ENCODE measurements around the gene GRK5. TPM values are rescaled to one million over a fixed set of nuclear protein-coding genes. Genes with fewer than 3 reads are reported as not detected.

GRK5 gene
- total RNA-seq, 1 donor from 2014 or later, result 77.6 TPM

DNA sequence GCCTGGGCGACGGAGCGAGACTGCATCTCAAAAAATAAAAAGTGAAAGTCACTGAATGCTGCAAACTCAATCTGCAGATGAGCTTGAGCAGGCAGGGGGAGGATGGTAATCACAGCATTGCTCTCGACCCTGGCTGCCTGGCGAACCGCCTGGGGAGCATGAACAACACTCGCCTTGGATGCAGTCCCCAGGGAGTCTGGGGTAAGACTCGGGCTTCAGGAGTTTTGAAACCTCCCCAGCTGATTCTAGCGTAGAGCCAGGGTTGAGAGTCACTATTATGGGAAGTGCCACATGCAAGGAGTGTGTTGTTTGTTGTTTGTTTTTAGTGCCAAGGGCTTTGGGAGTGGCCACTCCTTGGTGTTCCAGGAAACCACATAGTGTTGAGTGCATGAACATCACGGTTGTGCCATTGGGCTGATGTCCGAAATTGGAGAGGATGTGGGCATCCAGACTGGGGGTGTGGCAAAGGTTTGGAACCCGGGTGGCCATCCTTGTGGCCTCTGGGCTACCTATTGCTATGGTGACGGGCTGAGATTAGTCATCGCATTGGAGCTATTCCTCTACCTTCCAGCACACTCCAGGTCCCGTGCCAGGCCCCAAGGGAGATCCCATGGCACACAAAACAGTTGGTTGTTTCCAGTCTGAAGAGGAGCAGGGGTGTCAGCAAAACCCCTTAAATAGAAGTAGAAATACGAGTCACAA is 242.5 kb downstream of the GRK5 start:
- TF ChIP-seq, protein P1, sequence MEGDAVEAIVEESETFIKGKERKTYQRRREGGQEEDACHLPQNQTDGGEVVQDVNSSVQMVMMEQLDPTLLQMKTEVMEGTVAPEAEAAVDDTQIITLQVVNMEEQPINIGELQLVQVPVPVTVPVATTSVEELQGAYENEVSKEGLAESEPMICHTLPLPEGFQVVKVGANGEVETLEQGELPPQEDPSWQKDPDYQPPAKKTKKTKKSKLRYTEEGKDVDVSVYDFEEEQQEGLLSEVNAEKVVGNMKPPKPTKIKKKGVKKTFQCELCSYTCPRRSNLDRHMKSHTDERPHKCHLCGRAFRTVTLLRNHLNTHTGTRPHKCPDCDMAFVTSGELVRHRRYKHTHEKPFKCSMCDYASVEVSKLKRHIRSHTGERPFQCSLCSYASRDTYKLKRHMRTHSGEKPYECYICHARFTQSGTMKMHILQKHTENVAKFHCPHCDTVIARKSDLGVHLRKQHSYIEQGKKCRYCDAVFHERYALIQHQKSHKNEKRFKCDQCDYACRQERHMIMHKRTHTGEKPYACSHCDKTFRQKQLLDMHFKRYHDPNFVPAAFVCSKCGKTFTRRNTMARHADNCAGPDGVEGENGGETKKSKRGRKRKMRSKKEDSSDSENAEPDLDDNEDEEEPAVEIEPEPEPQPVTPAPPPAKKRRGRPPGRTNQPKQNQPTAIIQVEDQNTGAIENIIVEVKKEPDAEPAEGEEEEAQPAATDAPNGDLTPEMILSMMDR (IDR thresholded peaks at IDR 0.05; ENCODE audit: partially characterized antibody, unreplicated experiment), result no peak
- Mint-ChIP-seq H3K27ac (ENCODE audit: unreplicated experiment) (no peak overlapping the region), H3K4me1 (ENCODE audit: low read depth, unreplicated experiment) (peaks cover 13% of the 10 kb centered on the region), H3K36me3 (ENCODE audit: unreplicated experiment) (no peaks in the 10 kb centered on the region), H3K27me3 (ENCODE audit: unreplicated experiment) (peaks cover 10% of the 10 kb centered on the region), H3K9me3 (ENCODE audit: unreplicated experiment) (peaks cover 16% of the 10 kb centered on the region), H3K4me3 (ENCODE audit: unreplicated experiment) (no peak overlapping the region)
- DNase-seq, result no peak

DNA sequence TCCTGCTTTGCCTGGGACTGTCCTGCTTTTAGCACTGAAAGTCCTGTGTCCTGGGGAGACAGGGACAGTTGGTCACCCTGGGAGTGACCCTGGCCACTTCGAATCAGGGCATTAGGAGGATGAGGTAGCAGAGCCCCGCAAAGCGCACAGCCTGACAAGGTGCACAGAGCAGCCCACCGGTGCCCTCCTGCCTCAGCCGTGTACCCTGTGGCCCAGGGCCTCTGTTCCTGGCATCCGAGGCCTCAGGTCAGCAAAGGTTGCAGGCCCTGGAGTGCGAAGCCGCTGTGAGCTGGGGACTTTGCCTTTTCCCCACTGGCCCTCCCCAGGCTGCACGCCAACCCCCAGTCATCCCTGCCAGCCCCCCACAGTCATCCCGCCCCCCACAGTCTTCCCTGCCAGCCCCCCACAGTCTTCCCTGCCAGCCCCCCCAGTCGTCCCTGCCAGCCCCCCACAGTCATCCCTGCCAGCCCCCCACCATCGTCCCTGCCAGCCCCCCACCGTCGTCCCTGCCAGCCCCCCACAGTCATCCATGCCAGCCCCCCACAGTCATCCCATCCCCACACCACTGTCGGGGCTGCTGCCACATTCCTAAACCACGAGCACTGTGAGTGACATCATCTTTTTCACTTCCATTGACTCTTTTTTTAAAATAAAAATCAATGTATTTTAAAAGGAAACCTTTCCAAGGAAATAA is 243.4 kb downstream of the GRK5 start:
- TF ChIP-seq, protein P1 (IDR thresholded peaks at IDR 0.05; ENCODE audit: partially characterized antibody, unreplicated experiment), result no peak
- Mint-ChIP-seq H3K27me3 (ENCODE audit: unreplicated experiment) (peaks cover 10% of the 10 kb centered on the region), H3K36me3 (ENCODE audit: unreplicated experiment) (no peaks in the 10 kb centered on the region), H3K9me3 (ENCODE audit: unreplicated experiment) (peaks cover 14% of the 10 kb centered on the region), H3K4me1 (ENCODE audit: low read depth, unreplicated experiment) (peaks cover 11% of the 10 kb centered on the region), H3K4me3 (ENCODE audit: unreplicated experiment) (no peak overlapping the region), H3K27ac (ENCODE audit: unreplicated experiment) (no peak overlapping the region)
- no peak for DNase-seq

DNA sequence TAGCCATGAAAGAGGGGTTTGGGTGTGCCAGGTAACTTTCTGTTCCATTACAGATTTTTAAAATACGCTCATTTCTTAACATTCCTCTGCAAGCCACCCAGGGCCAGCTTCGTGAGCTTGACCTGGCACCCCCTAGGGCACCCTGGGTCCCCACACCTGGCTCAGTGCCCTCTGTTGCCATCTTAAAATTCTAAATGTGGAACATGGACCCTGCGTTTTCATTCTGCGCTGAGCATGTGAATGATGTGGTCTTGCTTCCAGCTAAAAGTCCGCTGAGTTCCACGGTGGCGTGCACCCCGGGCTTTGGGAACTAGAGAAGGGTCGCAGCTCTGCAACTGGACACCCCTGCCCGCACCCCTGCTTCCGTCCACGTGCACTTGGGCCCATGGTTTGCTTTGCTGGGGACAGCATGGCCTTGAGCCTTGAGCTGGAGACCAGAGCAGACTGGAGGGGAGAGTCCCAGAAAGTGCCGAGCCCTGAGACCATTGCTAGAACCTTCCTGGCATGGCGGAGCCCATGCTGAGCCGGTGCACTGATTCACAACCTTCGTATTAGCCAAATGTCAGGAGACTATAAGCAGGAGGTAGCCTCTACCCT is 244.0 kb downstream of the GRK5 start:
- no peaks in the 10 kb centered on the region for H3K36me3 Mint-ChIP-seq (ENCODE audit: unreplicated experiment)
- H3K4me1 Mint-ChIP-seq (ENCODE audit: low read depth, unreplicated experiment), result peaks cover 11% of the 10 kb centered on the region
- TF ChIP-seq, protein P1 (IDR thresholded peaks at IDR 0.05; ENCODE audit: partially characterized antibody, unreplicated experiment), result no peak
- H3K27me3 Mint-ChIP-seq (ENCODE audit: unreplicated experiment), result peaks cover 8% of the 10 kb centered on the region
- no peak for DNase-seq
- H3K9me3 Mint-ChIP-seq (ENCODE audit: unreplicated experiment), result peaks cover 11% of the 10 kb centered on the region
- H3K27ac Mint-ChIP-seq (ENCODE audit: unreplicated experiment), result no peak overlapping the region
- H3K4me3 Mint-ChIP-seq (ENCODE audit: unreplicated experiment), result no peak overlapping the region

DNA sequence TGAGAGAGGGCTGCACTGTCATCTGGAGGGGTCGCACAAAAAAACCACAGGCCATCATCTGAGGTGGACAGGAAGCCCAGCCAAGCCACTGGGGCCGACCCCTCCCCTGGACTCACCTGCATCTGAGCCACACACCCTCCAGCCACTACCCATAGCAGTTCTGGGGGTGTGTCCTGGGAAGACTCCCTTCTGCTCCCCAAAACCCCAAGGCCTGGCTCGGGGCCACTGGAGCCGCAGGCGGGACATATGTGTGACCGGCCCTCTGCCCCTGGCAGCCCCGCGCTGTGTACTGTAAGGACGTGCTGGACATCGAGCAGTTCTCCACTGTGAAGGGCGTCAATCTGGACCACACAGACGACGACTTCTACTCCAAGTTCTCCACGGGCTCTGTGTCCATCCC is 245.0 kb downstream of the GRK5 start:
- TF ChIP-seq, protein P1 (IDR thresholded peaks at IDR 0.05; ENCODE audit: partially characterized antibody, unreplicated experiment), result no peak
- H3K27ac Mint-ChIP-seq (ENCODE audit: unreplicated experiment), result no peak overlapping the region
- no peaks in the 10 kb centered on the region for H3K36me3 Mint-ChIP-seq (ENCODE audit: unreplicated experiment)
- peaks cover 14% of the 10 kb centered on the region for H3K4me1 Mint-ChIP-seq (ENCODE audit: low read depth, unreplicated experiment)
- peaks cover 10% of the 10 kb centered on the region for H3K27me3 Mint-ChIP-seq (ENCODE audit: unreplicated experiment)
- peaks cover 11% of the 10 kb centered on the region for H3K9me3 Mint-ChIP-seq (ENCODE audit: unreplicated experiment)
- no peak overlapping the region for H3K4me3 Mint-ChIP-seq (ENCODE audit: unreplicated experiment)
- no peak for DNase-seq

DNA sequence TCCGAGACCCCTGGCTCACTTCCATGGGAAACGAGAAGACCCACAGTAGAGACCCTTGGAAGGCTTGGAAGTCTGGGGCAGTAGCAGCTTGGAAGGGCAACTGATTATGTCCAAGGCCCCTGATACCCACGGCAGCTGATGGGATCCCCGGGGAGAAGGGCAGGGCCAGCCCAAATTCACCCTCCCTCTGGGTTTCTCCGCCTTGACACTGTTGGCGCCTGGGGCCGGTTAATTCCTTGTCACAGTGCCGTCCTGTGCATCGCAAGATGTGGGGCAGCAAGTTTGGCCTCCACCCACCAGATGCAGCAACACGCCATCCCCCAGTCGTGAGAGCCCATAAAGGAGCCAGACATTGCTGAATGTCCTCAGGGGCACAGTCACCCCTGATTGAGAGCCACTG is 245.9 kb downstream of the GRK5 start:
- Mint-ChIP-seq H3K4me3 (ENCODE audit: unreplicated experiment) (no peak overlapping the region), H3K4me1 (ENCODE audit: low read depth, unreplicated experiment) (peaks cover 15% of the 10 kb centered on the region), H3K36me3 (ENCODE audit: unreplicated experiment) (no peaks in the 10 kb centered on the region), H3K9me3 (ENCODE audit: unreplicated experiment) (peaks cover 11% of the 10 kb centered on the region), H3K27ac (ENCODE audit: unreplicated experiment) (no peak overlapping the region), H3K27me3 (ENCODE audit: unreplicated experiment) (peaks cover 10% of the 10 kb centered on the region)
- TF ChIP-seq, protein P1 (IDR thresholded peaks at IDR 0.05; ENCODE audit: partially characterized antibody, unreplicated experiment), result no peak
- DNase-seq, result no peak

Data from glutamatergic neuron (in vitro differentiated cells).